ENCODE measurements around the gene CCDC15.

Gene CCDC15

DNA sequence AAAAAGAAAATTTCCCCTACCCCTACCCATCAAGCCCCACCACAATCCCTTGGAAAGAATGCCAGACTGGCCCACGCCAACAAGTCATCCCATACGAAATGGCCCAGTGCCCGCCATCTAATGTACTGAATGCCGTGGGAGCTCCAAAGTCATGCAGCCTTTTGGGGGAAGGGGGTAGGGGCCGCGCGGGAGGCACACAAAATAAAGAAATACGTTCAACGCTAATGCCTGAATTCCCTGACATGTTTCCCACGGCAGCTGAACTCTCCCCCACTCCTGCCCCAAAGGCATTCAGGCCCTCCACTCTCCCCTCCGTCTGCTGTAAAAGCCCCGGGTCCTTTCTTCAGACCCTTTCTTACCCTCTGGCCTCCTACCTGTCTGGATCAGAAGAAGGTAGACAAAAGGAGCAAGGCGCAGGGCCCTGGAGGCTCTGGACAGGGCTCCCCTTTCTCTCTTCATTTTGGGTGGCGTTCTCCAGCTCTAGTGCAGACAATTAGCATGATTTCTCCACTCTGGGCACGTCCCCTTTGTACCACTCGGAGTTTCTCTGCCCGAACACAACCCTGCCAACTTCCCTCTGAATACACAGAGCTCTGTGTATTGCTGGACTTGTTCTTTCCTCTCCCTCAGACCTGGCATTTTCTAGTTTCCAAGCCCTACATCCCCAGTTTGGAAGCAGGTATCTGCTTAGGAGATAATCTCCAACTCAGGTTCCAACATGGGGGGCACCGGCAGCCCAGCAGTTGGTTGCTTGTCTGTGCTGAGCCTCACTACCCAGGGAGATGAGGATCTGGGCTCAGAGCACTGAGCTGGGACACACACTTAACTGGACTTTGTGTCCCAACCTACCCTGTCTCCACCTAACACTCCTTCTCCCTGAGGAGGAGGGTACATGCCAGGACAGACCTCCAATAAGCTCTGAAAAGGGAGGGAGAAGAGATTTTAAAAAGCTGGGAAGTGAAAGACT, 18.2 kb upstream of the CCDC15 start, which contains the start of gene HEPACAM:
HEPACAM (minus strand) TSS at position 500 of the 967 bp plus-strand sequence; CDS start at position 459, 41 bp downstream.
- TF ChIP-seq CTCF (IDR thresholded peaks at IDR 0.05) = no peak
- Histone ChIP-seq H3K4me3 (ENCODE audit: low read depth, low read length) (no peak within 1 kb of the TSS), H3K4me1 (no peaks in the 10 kb centered on the region), H3K79me2 (no peaks in the 10 kb centered on the region), H3K9ac (no peak within 1 kb of the TSS), H2AFZ (no peak within 1 kb of the TSS), H3K9me3 (ENCODE audit: control insufficient read depth, low read length) (no peaks in the 10 kb centered on the region), H3K4me2 (ENCODE audit: low read length) (no peak within 1 kb of the TSS), H3K36me3 (ENCODE audit: control insufficient read depth, insufficient read depth, low read length) (no peaks in the 10 kb centered on the region), H3K27ac (no peak within 1 kb of the TSS), H3K27me3 (ENCODE audit: control insufficient read depth, insufficient read depth, low read length) (no peaks in the 10 kb centered on the region)

GRCh38 chr11:124937336-124937935, 16.6 kb upstream of the CCDC15 start:
- Histone ChIP-seq H3K4me3 (ENCODE audit: low read depth, low read length) (no peak overlapping the region), H3K9me3 (ENCODE audit: control insufficient read depth, low read length) (no peaks in the 10 kb centered on the region), H3K36me3 (ENCODE audit: control insufficient read depth, insufficient read depth, low read length) (no peaks in the 10 kb centered on the region), H2AFZ (no peak overlapping the region), H3K4me1 (no peaks in the 10 kb centered on the region), H3K27ac (no peak overlapping the region), H3K4me2 (ENCODE audit: low read length) (no peak overlapping the region), H3K9ac (no peak overlapping the region), H3K79me2 (no peaks in the 10 kb centered on the region), H3K27me3 (ENCODE audit: control insufficient read depth, insufficient read depth, low read length) (no peaks in the 10 kb centered on the region)
- TF ChIP-seq CTCF (IDR thresholded peaks at IDR 0.05) = no peak

- H3K4me3 ChIP-seq (ENCODE audit: low read depth, low read length) = no peak overlapping the region
- TF ChIP-seq CTCF (IDR thresholded peaks at IDR 0.05) = no peak
Observed at GRCh38 chr11:124938206-124938765, 15.7 kb upstream of the CCDC15 start.

DNA sequence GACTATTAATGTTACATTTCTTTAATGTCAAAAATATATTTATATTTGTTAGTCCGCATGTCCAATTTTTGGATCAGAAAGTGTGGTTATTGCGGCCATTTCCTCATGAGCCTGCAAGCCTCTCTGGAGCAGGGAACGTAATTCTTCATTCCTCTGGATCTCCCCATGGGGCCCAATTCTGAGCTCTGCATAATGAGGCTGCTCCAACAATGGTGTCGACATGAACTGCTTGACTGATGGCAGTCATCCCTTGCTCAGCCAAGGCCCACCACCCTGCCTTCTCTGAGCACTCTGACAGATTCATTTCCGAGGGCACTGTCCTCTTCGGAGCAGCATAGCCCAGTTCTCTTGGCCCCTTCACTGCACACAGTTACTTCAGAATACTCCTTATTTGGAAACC, 15.0 kb upstream of the CCDC15 start:
- Histone ChIP-seq H3K9me3 (ENCODE audit: control insufficient read depth, low read length) (no peaks in the 10 kb centered on the region), H3K4me3 (ENCODE audit: low read depth, low read length) (no peak overlapping the region), H3K79me2 (no peaks in the 10 kb centered on the region), H2AFZ (no peak overlapping the region), H3K4me1 (no peaks in the 10 kb centered on the region), H3K9ac (no peak overlapping the region), H3K27me3 (ENCODE audit: control insufficient read depth, insufficient read depth, low read length) (no peaks in the 10 kb centered on the region), H3K4me2 (ENCODE audit: low read length) (no peak overlapping the region), H3K36me3 (ENCODE audit: control insufficient read depth, insufficient read depth, low read length) (no peaks in the 10 kb centered on the region), H3K27ac (no peak overlapping the region)
- no peak for TF ChIP-seq CTCF (IDR thresholded peaks at IDR 0.05)

More at GRCh38 chr11:124938206-124938765, 15.7 kb upstream of the CCDC15 start:
- no peaks in the 10 kb centered on the region for H3K79me2 ChIP-seq
- no peak overlapping the region for H3K4me2 ChIP-seq (ENCODE audit: low read length)
- no peak overlapping the region for H2AFZ ChIP-seq
- no peak overlapping the region for H3K9ac ChIP-seq
- H3K4me1 ChIP-seq = no peaks in the 10 kb centered on the region
- no peak overlapping the region for H3K27ac ChIP-seq
- H3K36me3 ChIP-seq (ENCODE audit: control insufficient read depth, insufficient read depth, low read length) = no peaks in the 10 kb centered on the region
- no peaks in the 10 kb centered on the region for H3K27me3 ChIP-seq (ENCODE audit: control insufficient read depth, insufficient read depth, low read length)
- H3K9me3 ChIP-seq (ENCODE audit: control insufficient read depth, low read length) = no peaks in the 10 kb centered on the region
